D721Med (cell line): ENCODE measurements around the gene SWT1.

Experiments
- DNase-seq: peaks from one replicate; pipeline ENCODE4 v3.0.0; 2011; ENCODE audit warnings: low spot score; ENCODE audit not compliant: insufficient read length
- FAIRE-seq: peaks from 2 replicates; lab custom pipeline; 2011; peaks lifted over from hg19 to GRCh38; lab: Jason Lieb, UNC
- TF ChIP-seq, protein P1 (sequence below): IDR thresholded peaks from 2 replicates; pipeline ENCODE4 v1.5.1; 2012; ENCODE audit warnings: mild to moderate bottlenecking, control low read depth; ENCODE audit not compliant: insufficient read depth; ENCODE audit errors: missing control alignments

The SWT1 gene

DNA sequence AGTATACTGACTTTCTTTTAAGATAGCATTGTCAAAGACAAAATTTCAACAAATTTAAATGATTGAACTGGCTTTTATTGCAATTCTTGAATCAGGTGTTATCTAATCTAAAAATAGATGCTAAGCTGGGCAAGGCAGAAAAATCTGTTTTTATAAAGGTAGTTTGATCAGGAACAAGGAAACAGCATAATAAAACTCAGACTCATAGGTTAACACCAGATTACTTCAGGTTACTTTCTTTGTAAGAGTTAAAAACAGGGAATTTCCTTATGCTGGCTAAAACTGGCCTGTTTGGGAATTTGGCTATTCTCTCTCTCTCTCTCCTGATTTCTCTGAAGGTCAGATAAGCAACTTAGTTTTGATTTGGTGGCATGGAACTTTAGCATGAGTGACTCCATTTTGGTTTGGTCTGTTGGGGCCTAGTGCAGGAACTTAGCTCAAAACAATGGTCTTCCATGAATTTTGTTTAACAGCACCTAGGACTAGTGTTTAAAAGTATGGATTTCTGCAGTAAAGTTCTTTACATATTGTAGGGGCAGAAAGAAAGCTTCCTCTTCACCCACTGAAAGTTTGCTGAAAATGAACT is 184.3 kb downstream of the SWT1 start:
- TF ChIP-seq, protein P1, sequence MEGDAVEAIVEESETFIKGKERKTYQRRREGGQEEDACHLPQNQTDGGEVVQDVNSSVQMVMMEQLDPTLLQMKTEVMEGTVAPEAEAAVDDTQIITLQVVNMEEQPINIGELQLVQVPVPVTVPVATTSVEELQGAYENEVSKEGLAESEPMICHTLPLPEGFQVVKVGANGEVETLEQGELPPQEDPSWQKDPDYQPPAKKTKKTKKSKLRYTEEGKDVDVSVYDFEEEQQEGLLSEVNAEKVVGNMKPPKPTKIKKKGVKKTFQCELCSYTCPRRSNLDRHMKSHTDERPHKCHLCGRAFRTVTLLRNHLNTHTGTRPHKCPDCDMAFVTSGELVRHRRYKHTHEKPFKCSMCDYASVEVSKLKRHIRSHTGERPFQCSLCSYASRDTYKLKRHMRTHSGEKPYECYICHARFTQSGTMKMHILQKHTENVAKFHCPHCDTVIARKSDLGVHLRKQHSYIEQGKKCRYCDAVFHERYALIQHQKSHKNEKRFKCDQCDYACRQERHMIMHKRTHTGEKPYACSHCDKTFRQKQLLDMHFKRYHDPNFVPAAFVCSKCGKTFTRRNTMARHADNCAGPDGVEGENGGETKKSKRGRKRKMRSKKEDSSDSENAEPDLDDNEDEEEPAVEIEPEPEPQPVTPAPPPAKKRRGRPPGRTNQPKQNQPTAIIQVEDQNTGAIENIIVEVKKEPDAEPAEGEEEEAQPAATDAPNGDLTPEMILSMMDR, result no peak
- DNase-seq (no peak), FAIRE-seq (no peak)
